MM.1S (cell line): ENCODE data around the gene ALKBH6.
"Not testable (repeated sequence)": the region's sequence is repeated elsewhere in the genome, so short reads cannot be mapped to it uniquely, and the experiment has no call there.

Experiments
- DNase-seq: peaks from one replicate; pipeline ENCODE4 v3.0.0-alpha.2; 2015
- H2AFZ ChIP-seq: fragments of 300-600 bp; sonication (generic); 2 replicates; pipeline ENCODE4 v1.6.0; 2016; ENCODE audit warnings: antibody characterized with exemption, low read length
- H3F3A ChIP-seq: fragments of 300-600 bp; sonication (generic); 2 replicates; pipeline ENCODE4 v1.6.1; 2016; ENCODE audit warnings: mild to moderate bottlenecking, antibody characterized with exemption, low read length, moderate library complexity, mixed read lengths; ENCODE audit not compliant: insufficient read depth
- H3K27ac ChIP-seq: fragments of 300-600 bp; sonication (generic); 2 replicates; pipeline ENCODE4 v1.5.1; 2016; ENCODE audit warnings: mild to moderate bottlenecking, low read length
- H3K27me3 ChIP-seq: fragments of 300-600 bp; sonication (generic); replicated peaks from 2 replicates; pipeline ENCODE4 v1.6.0; 2016; ENCODE audit warnings: low read length; ENCODE audit not compliant: insufficient read depth
- H3K36me3 ChIP-seq: fragments of 300-600 bp; sonication (generic); replicated peaks from 2 replicates; pipeline ENCODE4 v1.6.1; 2016; ENCODE audit warnings: mild to moderate bottlenecking, low read length, mixed read lengths; ENCODE audit not compliant: insufficient read depth
- H3K4me1 ChIP-seq: fragments of 300-600 bp; sonication (generic); 2 replicates; pipeline ENCODE4 v1.6.1; 2016; ENCODE audit warnings: low read length, mixed read lengths
- H3K4me2 ChIP-seq: fragments of 300-600 bp; sonication (generic); 2 replicates; pipeline ENCODE4 v1.6.0; 2016; ENCODE audit warnings: low read depth, low read length
- H3K4me3 ChIP-seq: fragments of 300-600 bp; sonication (generic); 2 replicates; pipeline ENCODE4 v1.5.1; 2016; ENCODE audit warnings: low read length, mixed read lengths
- H3K79me2 ChIP-seq: fragments of 300-600 bp; sonication (generic); 2 replicates; pipeline ENCODE4 v1.6.1; 2016; ENCODE audit warnings: mixed run types, low read length, mixed read lengths
- H3K9ac ChIP-seq: fragments of 300-600 bp; sonication (generic); 2 replicates; pipeline ENCODE4 v1.6.1; 2016; ENCODE audit warnings: low read length, mixed read lengths
- H3K9me2 ChIP-seq: fragments of 300-600 bp; sonication (generic); replicated peaks from 2 replicates; pipeline ENCODE4 v1.6.1; 2016; ENCODE audit warnings: mild to moderate bottlenecking, low read length, mixed read lengths; ENCODE audit not compliant: insufficient read depth
- H3K9me3 ChIP-seq: fragments of 300-600 bp; sonication (generic); replicated peaks from 2 replicates; pipeline ENCODE4 v1.6.1; 2016; ENCODE audit warnings: mild to moderate bottlenecking, low read length, mixed read lengths; ENCODE audit not compliant: insufficient read depth
- H4K20me1 ChIP-seq: fragments of 300-600 bp; sonication (generic); 2 replicates; pipeline ENCODE4 v1.6.1; 2016; ENCODE audit warnings: mild to moderate bottlenecking, low read length, moderate library complexity, mixed read lengths; ENCODE audit not compliant: insufficient read depth
- CTCF ChIP-seq: fragments of 300-600 bp; sonication (generic); IDR thresholded peaks from 2 replicates; pipeline ENCODE4 v1.5.1; 2016; ENCODE audit warnings: antibody characterized with exemption, low read length, mixed read lengths
- EZH2 ChIP-seq: fragments of 300-600 bp; sonication (generic); optimal IDR thresholded peaks from 2 replicates; pipeline ENCODE3; 2017; ENCODE audit warnings: low read depth, mild to moderate bottlenecking, antibody characterized with exemption, low read length, mixed read lengths
- EZH2phosphoT487 ChIP-seq: fragments of 300-600 bp; sonication (generic); IDR thresholded peaks from 2 replicates; pipeline ENCODE4 v1.6.1; 2018; ENCODE audit warnings: antibody characterized with exemption, low read length

The ALKBH6 gene

GRCh38 chr19:36043952-36044351, 29.9 kb upstream of the ALKBH6 start:
- H3K27me3 ChIP-seq, result no peaks in the 10 kb centered on the region
- TF ChIP-seq CTCF (no peak), EZH2phosphoT487 (no peak), EZH2 (no peak)

GRCh38 chr19:36041831-36042230, 27.8 kb upstream of the ALKBH6 start:
- H3K27ac ChIP-seq, result no peak overlapping the region
- no peaks in the 10 kb centered on the region for H3K4me1 ChIP-seq
- no peak overlapping the region for H2AFZ ChIP-seq
- no peak overlapping the region for H3K4me3 ChIP-seq
- no peaks in the 10 kb centered on the region for H3K36me3 ChIP-seq
- TF ChIP-seq CTCF (no peak), EZH2phosphoT487 (no peak)
- no peaks in the 10 kb centered on the region for H3K27me3 ChIP-seq
- no peak overlapping the region for H3K9ac ChIP-seq
- H3K4me2 ChIP-seq, result no peak overlapping the region
- no peak for DNase-seq
- no peaks in the 10 kb centered on the region for H3K79me2 ChIP-seq
- no peaks in the 10 kb centered on the region for H3K9me2 ChIP-seq
- no peaks in the 10 kb centered on the region for H4K20me1 ChIP-seq
- no peaks in the 10 kb centered on the region for H3K9me3 ChIP-seq
- H3F3A ChIP-seq, result no peaks in the 10 kb centered on the region

More at GRCh38 chr19:36043952-36044351, 29.9 kb upstream of the ALKBH6 start:
- Histone ChIP-seq H3K4me3 (no peak overlapping the region), H3K79me2 (no peaks in the 10 kb centered on the region), H3K9me3 (no peaks in the 10 kb centered on the region), H3K4me1 (no peaks in the 10 kb centered on the region), H3K36me3 (no peaks in the 10 kb centered on the region), H3K27ac (no peak overlapping the region), H2AFZ (no peak overlapping the region), H3K9ac (no peak overlapping the region), H3K4me2 (no peak overlapping the region), H3F3A (no peaks in the 10 kb centered on the region), H4K20me1 (no peaks in the 10 kb centered on the region), H3K9me2 (no peaks in the 10 kb centered on the region)
- no peak for DNase-seq

GRCh38 chr19:36041092-36041491, 27.1 kb upstream of the ALKBH6 start:
- not testable (repeated sequence) for H3K4me2 ChIP-seq

GRCh38 chr19:36040495-36040894, 26.5 kb upstream of the ALKBH6 start:
- no peak overlapping the region for H2AFZ ChIP-seq
- H3K27me3 ChIP-seq, result no peaks in the 10 kb centered on the region
- no peaks in the 10 kb centered on the region for H3F3A ChIP-seq
- no peaks in the 10 kb centered on the region for H3K79me2 ChIP-seq
- H3K9ac ChIP-seq, result no peak overlapping the region
- H3K36me3 ChIP-seq, result no peaks in the 10 kb centered on the region
- TF ChIP-seq EZH2 (no peak), CTCF (no peak), EZH2phosphoT487 (no peak)
- H3K9me3 ChIP-seq, result no peaks in the 10 kb centered on the region
- H3K27ac ChIP-seq, result no peak overlapping the region
- H3K9me2 ChIP-seq, result no peaks in the 10 kb centered on the region
- H4K20me1 ChIP-seq, result no peaks in the 10 kb centered on the region
- no peak for DNase-seq
- H3K4me2 ChIP-seq, result no peak overlapping the region
- H3K4me3 ChIP-seq, result no peak overlapping the region
- H3K4me1 ChIP-seq, result no peaks in the 10 kb centered on the region

More at GRCh38 chr19:36041092-36041491, 27.1 kb upstream of the ALKBH6 start:
- not testable (repeated sequence) for H3K9me2 ChIP-seq, H4K20me1 ChIP-seq, H3K27ac ChIP-seq, H3K36me3 ChIP-seq, H3K4me3 ChIP-seq, H3K9ac ChIP-seq, H3K79me2 ChIP-seq, H2AFZ ChIP-seq, H3K4me1 ChIP-seq, H3K9me3 ChIP-seq, H3F3A ChIP-seq, H3K27me3 ChIP-seq, DNase-seq
